Hepatocyte (in vitro differentiated cells): ENCODE results near the gene NXPH2. TPM values are rescaled to one million over a fixed set of nuclear protein-coding genes. Genes with fewer than 3 reads are reported as not detected.

Experiments used
- DNase-seq: peaks from one replicate; pipeline ENCODE4 v3.0.0-alpha.2; 2016; ENCODE audit warnings: low spot score
- H2AFZ ChIP-seq: fragments of 200-600 bp; sonication (generic); 2 replicates; pipeline ENCODE4 v1.6.0; 2016; ENCODE audit warnings: antibody characterized with exemption, mild to moderate bottlenecking
- H3K27ac ChIP-seq: fragments of 200-600 bp; sonication (generic); 2 replicates; pipeline ENCODE4 v1.5.1; 2016; ENCODE audit warnings: mild to moderate bottlenecking
- H3K27me3 ChIP-seq: fragments of 200-600 bp; sonication (generic); 2 replicates; pipeline ENCODE4 v1.6.1; 2016
- H3K36me3 ChIP-seq: fragments of 200-600 bp; sonication (generic); replicated peaks from 2 replicates; pipeline ENCODE4 v1.5.1; 2016; ENCODE audit warnings: low read depth; ENCODE audit not compliant: insufficient read depth
- H3K4me1 ChIP-seq: fragments of 200-600 bp; sonication (generic); 2 replicates; pipeline ENCODE4 v1.5.1; 2016; ENCODE audit warnings: mild to moderate bottlenecking, moderate library complexity; ENCODE audit not compliant: insufficient read depth
- H3K4me2 ChIP-seq: fragments of 200-600 bp; sonication (generic); 2 replicates; pipeline ENCODE4 v1.6.0; 2016
- H3K4me3 ChIP-seq: fragments of 200-600 bp; sonication (generic); 2 replicates; pipeline ENCODE4 v1.5.1; 2016; ENCODE audit warnings: mild to moderate bottlenecking
- H3K79me2 ChIP-seq: fragments of 200-600 bp; sonication (generic); 2 replicates; pipeline ENCODE4 v1.6.0; 2017; ENCODE audit warnings: mild to moderate bottlenecking
- H3K9me2 ChIP-seq: fragments of 200-600 bp; sonication (generic); replicated peaks from 2 replicates; pipeline ENCODE4 v1.6.0; 2017; ENCODE audit warnings: mild to moderate bottlenecking; ENCODE audit not compliant: insufficient read depth
- H3K9me3 ChIP-seq: fragments of 200-600 bp; sonication (generic); 2 replicates; pipeline ENCODE4 v1.5.1; 2016; ENCODE audit warnings: low read depth, mild to moderate bottlenecking
- H4K20me1 ChIP-seq: fragments of 200-600 bp; sonication (generic); 2 replicates; pipeline ENCODE4 v1.6.0; 2016; ENCODE audit warnings: mild to moderate bottlenecking; ENCODE audit not compliant: insufficient read depth, poor library complexity, severe bottlenecking
- EZH2 ChIP-seq: fragments of 200-600 bp; sonication (generic); IDR thresholded peaks from 2 replicates; pipeline ENCODE4 v1.6.1; 2016; ENCODE audit warnings: antibody characterized with exemption, mild to moderate bottlenecking, borderline replicate concordance
- EZH2phosphoT487 ChIP-seq: fragments of 200-600 bp; sonication (generic); IDR thresholded peaks from one replicate; pipeline ENCODE4 v1.6.1; 2018; ENCODE audit warnings: antibody characterized with exemption, mild to moderate bottlenecking, low read depth, moderate library complexity; ENCODE audit not compliant: unreplicated experiment, severe bottlenecking
- WGBS: methylation state at CpG from one replicate; pipeline ENCODE4 v1.1.6; 2016; ENCODE audit warnings: low lambda C conversion rate; ENCODE audit errors: missing lambda C conversion rate; 5-methylcytosine and 5-hydroxymethylcytosine counted together
- polyA plus RNA-seq: library from polyadenylated mRNA; unstranded; fragments of >200 nt; fragmentation: Nextera tagmentation; extraction: Ambion mirVana; gene quantifications from 2 replicates; pipeline ENCODE4 v1.2.1, GENCODE V29; 2016
- total RNA-seq: library from RNA; depleted of rRNA; stranded (reverse); fragments of >200 nt; gene quantifications from 2 replicates; pipeline ENCODE4 v1.2.3, GENCODE V29; 2014
- TF ChIP-seq, protein P1 (sequence below): fragments of 200-600 bp; sonication (generic); IDR thresholded peaks from 2 replicates; pipeline ENCODE4 v1.5.1; 2016; ENCODE audit warnings: antibody characterized with exemption, mild to moderate bottlenecking; ENCODE audit not compliant: poor library complexity

Gene NXPH2
- total RNA-seq = 1.2 and 6.3 TPM in 2 replicates
- 1.5 and 2.3 TPM in 2 replicates for polyA plus RNA-seq

DNA sequence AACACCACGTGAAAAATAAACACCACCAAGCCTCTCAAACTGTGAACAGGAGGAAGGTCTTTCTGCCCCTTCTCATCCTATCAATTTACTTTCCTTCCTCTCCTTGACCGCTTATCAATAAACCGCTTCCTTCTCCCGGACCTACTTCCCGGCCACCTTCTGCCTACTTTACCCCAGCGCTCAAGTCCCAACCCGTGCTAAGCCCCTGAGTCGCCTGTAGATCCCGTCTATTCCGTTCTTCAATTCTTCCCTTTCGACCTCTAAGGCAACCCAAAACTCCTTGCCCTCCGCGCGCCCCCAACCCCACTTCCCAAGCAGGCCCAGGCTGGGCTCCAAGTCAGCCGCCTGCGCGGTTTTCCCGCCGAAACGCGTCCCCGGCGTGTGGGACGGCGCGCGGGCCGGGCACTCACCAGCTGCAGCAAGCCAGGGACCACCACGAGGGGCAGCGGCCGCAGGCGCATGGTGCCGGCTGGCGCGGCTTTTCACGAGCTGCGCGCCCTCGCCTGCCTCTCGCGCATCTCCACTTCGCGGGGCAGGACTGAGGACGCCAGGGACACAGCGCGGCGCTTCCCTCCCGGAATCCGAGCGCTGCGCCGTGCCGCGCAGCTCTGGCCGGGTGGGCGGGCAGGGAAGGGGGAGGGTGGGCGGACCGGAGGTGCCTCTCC is at the start of gene NXPH2:
Gene NXPH2 (minus strand): TSS at position 610 of the 665 bp plus-strand sequence. CDS start 149 bp downstream, at position 461.
- Histone ChIP-seq H3K9me3 (no peaks in the 10 kb centered on the region), H2AFZ (peak within 1 kb of the TSS; percentile 29), H3K4me3 (peak within 1 kb of the TSS; percentile 72), H3K4me1 (peaks cover 23% of the 10 kb centered on the region), H3K27me3 (peaks cover 49% of the 10 kb centered on the region), H3K27ac (no peak within 1 kb of the TSS), H3K36me3 (no peaks in the 10 kb centered on the region), H3K9me2 (no peaks in the 10 kb centered on the region), H3K79me2 (no peaks in the 10 kb centered on the region), H3K4me2 (peak within 1 kb of the TSS; percentile 99), H4K20me1 (no peaks in the 10 kb centered on the region)
- under 1% methylated on average over 40 of the region's 58 CpGs for WGBS
- no peak for TF ChIP-seq EZH2
- TF ChIP-seq EZH2phosphoT487 = no peak
- TF ChIP-seq, protein P1, sequence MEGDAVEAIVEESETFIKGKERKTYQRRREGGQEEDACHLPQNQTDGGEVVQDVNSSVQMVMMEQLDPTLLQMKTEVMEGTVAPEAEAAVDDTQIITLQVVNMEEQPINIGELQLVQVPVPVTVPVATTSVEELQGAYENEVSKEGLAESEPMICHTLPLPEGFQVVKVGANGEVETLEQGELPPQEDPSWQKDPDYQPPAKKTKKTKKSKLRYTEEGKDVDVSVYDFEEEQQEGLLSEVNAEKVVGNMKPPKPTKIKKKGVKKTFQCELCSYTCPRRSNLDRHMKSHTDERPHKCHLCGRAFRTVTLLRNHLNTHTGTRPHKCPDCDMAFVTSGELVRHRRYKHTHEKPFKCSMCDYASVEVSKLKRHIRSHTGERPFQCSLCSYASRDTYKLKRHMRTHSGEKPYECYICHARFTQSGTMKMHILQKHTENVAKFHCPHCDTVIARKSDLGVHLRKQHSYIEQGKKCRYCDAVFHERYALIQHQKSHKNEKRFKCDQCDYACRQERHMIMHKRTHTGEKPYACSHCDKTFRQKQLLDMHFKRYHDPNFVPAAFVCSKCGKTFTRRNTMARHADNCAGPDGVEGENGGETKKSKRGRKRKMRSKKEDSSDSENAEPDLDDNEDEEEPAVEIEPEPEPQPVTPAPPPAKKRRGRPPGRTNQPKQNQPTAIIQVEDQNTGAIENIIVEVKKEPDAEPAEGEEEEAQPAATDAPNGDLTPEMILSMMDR = no peak
- peak; percentile 44 for DNase-seq

DNA sequence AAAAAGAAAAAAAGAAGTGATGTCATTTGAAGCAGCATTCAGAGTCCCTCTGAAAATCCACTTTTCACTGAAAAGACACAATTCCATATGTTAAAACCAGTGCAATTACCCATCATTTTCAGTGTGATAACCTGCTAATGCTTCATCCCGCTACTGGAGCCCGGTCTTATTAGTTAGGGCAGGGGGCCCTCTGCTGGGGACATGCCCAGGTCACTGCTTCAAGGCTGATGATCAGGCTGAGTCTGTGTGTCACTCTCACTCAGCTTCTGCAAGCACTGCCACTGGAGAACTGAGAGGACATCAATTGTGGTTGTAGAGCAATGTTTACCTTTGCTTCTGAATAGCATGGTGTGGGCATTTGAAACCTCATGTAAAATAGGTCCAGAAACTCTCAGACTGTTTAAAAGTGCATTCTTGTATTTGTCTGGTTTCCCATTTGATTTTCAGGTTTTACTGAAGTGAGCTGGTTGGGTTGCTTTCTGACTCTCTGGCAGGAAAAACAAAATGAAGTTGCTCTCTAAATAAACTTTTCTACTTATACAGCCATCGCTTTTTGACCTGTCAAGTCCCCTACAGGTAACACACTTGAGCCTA is 49.2 kb upstream of the NXPH2 start:
- Histone ChIP-seq H3K9me2 (no peaks in the 10 kb centered on the region), H3K4me3 (no peak overlapping the region), H4K20me1 (no peaks in the 10 kb centered on the region), H3K27ac (no peak overlapping the region), H3K4me2 (no peak overlapping the region), H3K27me3 (no peaks in the 10 kb centered on the region), H3K9me3 (no peaks in the 10 kb centered on the region), H3K79me2 (no peaks in the 10 kb centered on the region), H3K4me1 (no peaks in the 10 kb centered on the region), H3K36me3 (no peaks in the 10 kb centered on the region), H2AFZ (no peak overlapping the region)
- no peak for TF ChIP-seq EZH2phosphoT487
- TF ChIP-seq, protein P1 = peak; percentile 57
- TF ChIP-seq EZH2 = no peak
- WGBS = 27% methylated on average over 3 of the region's 3 CpGs
- peak; percentile 73 for DNase-seq

DNA sequence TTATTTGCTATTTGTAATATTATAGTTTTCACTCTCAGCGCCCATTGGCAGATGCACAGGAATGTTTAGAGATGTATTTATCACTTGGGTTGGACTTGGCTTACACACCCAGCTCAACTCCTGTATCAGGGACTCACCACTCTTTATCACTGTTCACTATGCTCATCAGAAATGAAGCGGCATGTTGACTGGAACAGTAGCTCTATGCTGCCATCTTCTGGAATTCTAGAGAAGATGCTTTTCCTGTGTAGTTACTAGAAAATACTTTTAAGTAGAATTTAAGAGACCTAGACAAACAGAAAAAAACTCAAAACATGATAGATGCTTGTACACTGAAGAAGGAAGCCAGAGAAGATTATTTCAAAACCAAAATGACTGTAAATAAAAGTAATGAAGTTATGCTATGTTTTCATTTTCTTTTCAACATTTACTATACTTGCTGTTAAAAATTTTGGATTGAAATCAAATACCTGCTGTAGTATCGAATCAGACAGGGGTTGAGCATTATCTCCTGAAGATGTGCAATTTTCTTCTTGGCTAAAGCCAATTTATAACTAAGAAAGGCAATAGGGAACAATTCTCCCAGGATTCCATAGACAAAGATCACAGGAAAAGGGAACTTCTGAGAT is 47.4 kb upstream of the NXPH2 start:
- H3K79me2 ChIP-seq = no peaks in the 10 kb centered on the region
- no peaks in the 10 kb centered on the region for H4K20me1 ChIP-seq
- no peaks in the 10 kb centered on the region for H3K36me3 ChIP-seq
- H3K27ac ChIP-seq = no peak overlapping the region
- H3K4me2 ChIP-seq = no peak overlapping the region
- H2AFZ ChIP-seq = no peak overlapping the region
- no peaks in the 10 kb centered on the region for H3K9me2 ChIP-seq
- no peak overlapping the region for H3K4me3 ChIP-seq
- no peaks in the 10 kb centered on the region for H3K27me3 ChIP-seq
- H3K4me1 ChIP-seq = no peaks in the 10 kb centered on the region
- TF ChIP-seq EZH2 = no peak
- TF ChIP-seq, protein P1 = peak; percentile 82
- TF ChIP-seq EZH2phosphoT487 = no peak
- peak; percentile 75 for DNase-seq
- no peaks in the 10 kb centered on the region for H3K9me3 ChIP-seq
- 26% methylated on average over 3 of the region's 3 CpGs for WGBS
